ENCODE data around the gene MAML1. TPM values are rescaled to one million over a fixed set of nuclear protein-coding genes. Genes with fewer than 3 reads are reported as not detected.

MAML1 gene
- total and polyA plus RNA-seq, 10 of the 15 experiments (the other 5 are each of a cell fraction or from before 2014, with no cell fraction given), result 0.42 to 23.9 (median 7.3) TPM

DNA sequence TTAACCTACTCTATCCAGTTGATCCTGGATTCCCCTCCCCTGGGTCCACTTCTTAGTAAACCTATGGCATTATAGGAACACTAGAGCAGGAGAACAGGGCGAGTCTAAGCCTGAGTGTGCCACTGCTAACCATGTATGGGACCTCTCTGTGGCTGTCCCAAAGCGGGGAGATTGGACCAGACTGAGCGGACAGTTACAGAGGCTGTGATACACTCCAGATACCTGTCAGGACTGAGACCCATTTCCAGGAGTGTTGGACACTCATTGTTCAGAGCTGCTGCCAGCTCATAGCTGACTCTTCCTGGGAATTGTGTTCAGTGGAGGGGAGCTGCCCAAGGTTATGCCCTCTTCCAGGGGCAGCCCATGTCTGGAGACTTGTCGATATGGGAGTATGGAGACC is 49.2 kb downstream of the MAML1 start (continued):
- TF ChIP-seq, protein P1, sequence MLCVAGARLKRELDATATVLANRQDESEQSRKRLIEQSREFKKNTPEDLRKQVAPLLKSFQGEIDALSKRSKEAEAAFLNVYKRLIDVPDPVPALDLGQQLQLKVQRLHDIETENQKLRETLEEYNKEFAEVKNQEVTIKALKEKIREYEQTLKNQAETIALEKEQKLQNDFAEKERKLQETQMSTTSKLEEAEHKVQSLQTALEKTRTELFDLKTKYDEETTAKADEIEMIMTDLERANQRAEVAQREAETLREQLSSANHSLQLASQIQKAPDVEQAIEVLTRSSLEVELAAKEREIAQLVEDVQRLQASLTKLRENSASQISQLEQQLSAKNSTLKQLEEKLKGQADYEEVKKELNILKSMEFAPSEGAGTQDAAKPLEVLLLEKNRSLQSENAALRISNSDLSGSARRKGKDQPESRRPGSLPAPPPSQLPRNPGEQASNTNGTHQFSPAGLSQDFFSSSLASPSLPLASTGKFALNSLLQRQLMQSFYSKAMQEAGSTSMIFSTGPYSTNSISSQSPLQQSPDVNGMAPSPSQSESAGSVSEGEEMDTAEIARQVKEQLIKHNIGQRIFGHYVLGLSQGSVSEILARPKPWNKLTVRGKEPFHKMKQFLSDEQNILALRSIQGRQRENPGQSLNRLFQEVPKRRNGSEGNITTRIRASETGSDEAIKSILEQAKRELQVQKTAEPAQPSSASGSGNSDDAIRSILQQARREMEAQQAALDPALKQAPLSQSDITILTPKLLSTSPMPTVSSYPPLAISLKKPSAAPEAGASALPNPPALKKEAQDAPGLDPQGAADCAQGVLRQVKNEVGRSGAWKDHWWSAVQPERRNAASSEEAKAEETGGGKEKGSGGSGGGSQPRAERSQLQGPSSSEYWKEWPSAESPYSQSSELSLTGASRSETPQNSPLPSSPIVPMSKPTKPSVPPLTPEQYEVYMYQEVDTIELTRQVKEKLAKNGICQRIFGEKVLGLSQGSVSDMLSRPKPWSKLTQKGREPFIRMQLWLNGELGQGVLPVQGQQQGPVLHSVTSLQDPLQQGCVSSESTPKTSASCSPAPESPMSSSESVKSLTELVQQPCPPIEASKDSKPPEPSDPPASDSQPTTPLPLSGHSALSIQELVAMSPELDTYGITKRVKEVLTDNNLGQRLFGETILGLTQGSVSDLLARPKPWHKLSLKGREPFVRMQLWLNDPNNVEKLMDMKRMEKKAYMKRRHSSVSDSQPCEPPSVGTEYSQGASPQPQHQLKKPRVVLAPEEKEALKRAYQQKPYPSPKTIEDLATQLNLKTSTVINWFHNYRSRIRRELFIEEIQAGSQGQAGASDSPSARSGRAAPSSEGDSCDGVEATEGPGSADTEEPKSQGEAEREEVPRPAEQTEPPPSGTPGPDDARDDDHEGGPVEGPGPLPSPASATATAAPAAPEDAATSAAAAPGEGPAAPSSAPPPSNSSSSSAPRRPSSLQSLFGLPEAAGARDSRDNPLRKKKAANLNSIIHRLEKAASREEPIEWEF (IDR thresholded peaks at IDR 0.05; ENCODE audit: insufficient replicate concordance, low read depth, low read length), result no peak
- TF ChIP-seq MEF2A (IDR thresholded peaks at IDR 0.05; ENCODE audit: insufficient read depth, low read depth, low read length) (no peak), SREBF1 (IDR thresholded peaks at IDR 0.05; ENCODE audit: low read length) (no peak), CHD1 (IDR thresholded peaks at IDR 0.05; ENCODE audit: low read depth, low read length) (no peak), RUNX3 (IDR thresholded peaks at IDR 0.05; ENCODE audit: low read length) (no peak), SP1 (IDR thresholded peaks at IDR 0.05; ENCODE audit: low read depth, low read length) (no peak), CBFB (IDR thresholded peaks at IDR 0.05; ENCODE audit: low read depth) (no peak), BCL11A (IDR thresholded peaks at IDR 0.05; ENCODE audit: low read depth, low read length) (no peak), KLF5 (IDR thresholded peaks at IDR 0.05; ENCODE audit: partially characterized antibody) (no peak), SMC3 (IDR thresholded peaks at IDR 0.05; ENCODE audit: borderline replicate concordance, low read length) (no peak), TAF1 (IDR thresholded peaks at IDR 0.05; ENCODE audit: borderline replicate concordance, low read depth, low read length) (no peak), LARP7 (IDR thresholded peaks at IDR 0.05) (no peak), GATAD2B (conservative IDR thresholded peaks at IDR 0.05; ENCODE audit: low read depth) (no peak)
